SK-MEL-5 (cell line): ENCODE results near the gene RELT. TPM values are rescaled to one million over a fixed set of nuclear protein-coding genes. Genes with fewer than 3 reads are reported as not detected.

Source experiments
- DNase-seq: peaks from one replicate; pipeline ENCODE4 v3.0.0-alpha.2; 2016; ENCODE audit warnings: low read depth, low spot score
- in situ Hi-C: cut with HindIII; loops from 2 replicates; pipeline ENCODE4 v1.10.0; 2016; ENCODE audit warnings: low sequenced_read_pairs, high pct_unique_total_duplicates, low pct_unique_long_range_greater_than_20kb
- total RNA-seq: library from RNA; depleted of rRNA; stranded (reverse); fragments of >200 nt; shearing (Covaris generic); gene quantifications from 2 replicates; pipeline ENCODE4 v1.2.3, GENCODE V29; 2014

RELT gene
- total RNA-seq, 1 experiment from 2014 or later = 11.9 TPM

- in situ Hi-C loops = no loop called here
- no peak for DNase-seq
Measured at GRCh38 chr11:73409431-73409830, 33.2 kb downstream of the RELT start.

DNA sequence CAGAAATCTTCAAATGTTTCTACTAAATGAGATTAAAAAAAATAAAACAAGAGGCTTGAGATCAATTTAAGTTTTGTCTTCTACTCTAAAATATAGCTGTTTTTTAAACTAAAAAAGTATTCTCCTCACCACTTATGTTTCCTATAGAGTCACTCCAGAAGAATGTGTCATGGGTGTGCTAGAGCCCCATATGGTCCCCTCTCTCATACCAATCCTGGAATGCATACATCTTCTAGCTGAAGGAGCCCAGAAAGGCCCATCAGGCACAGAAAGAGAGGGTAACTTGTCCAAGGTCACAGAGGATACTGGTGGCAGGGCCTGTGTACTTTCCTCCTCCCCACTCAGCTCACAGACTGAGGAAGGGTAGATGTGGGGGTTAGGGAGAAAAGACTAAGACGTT is 34.4 kb downstream of the RELT start:
- in situ Hi-C loops = no loop called here

DNA sequence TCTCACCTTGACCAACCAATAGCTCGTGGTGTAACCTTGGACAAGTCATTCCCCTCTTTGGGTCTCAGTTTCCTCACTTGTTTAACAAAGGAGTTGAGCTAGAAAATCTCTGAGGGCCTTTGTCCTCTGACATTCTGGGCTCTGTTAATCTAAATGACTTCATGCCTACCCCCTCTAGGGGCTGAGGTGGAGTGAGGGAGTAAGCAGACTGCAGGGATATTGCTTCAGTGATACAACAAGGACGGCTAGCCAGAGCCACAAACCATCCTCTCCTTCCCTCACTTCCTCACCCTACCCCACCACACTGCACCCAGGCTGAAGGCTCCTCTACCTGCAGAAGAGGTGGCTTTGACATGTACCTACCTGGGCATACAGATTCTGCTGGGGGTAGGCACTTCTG is 34.8 kb downstream of the RELT start:
- in situ Hi-C loops = no loop called here
- DNase-seq = no peak

More for the DNA sequence above, 34.4 kb downstream of the RELT start:
- DNase-seq = no peak

GRCh38 chr11:73412308-73412707 is 36.1 kb downstream of the RELT start:
- in situ Hi-C loops = no loop called here
- peak; percentile 68 for DNase-seq

DNA sequence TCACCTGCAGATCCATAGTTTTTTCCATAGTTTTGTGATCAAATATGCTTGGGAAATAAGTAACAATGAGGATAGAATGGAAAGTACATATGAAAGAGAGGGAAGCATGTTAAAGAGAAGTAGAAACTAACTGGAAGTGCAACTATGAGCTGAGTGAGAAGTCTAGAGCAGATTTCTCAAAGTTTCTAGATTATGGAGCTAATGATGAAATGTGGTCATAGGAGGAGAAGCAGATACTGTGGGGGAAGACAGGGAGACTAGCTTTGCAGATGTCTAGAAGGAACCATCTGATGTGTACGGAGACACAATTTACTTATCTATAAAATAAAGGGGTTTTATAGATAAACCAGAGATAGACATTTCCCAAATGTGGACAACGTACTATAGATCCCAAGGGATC is 37.1 kb downstream of the RELT start:
- no peak for DNase-seq
- in situ Hi-C loops = no loop called here

DNA sequence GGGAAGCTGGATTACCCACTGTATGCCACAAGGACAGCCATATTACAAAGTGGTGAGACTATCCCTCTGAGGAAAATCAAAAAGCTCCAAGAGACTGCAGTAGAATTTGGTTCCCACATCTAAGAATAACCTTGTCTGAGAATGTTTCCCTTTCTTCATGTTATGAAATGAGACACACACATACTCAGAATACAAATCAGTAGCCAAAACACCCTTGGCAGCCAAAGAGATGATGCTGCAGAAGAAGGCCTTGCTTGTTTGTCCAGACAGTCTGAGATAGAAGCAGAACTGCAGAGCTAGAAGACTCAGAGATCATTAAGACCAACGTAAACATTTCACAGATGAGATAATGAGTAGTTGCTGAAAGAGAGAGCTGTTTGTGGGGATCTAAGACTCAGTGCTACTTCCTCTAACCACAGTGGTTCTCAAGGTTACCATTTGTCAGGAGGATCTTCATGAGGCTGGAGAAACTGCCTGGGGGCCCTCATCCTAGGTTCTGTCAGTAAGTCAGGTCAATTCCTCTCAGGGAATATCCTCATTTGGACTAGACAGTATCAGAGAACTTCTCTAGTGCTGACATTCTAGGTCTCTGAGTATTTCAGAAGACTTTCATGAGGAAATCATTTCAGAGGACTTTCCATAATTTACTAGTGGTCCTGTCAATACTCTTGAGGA is 38.9 kb downstream of the RELT start:
- peak; percentile 71 for DNase-seq
- in situ Hi-C loops = no loop called here

DNA sequence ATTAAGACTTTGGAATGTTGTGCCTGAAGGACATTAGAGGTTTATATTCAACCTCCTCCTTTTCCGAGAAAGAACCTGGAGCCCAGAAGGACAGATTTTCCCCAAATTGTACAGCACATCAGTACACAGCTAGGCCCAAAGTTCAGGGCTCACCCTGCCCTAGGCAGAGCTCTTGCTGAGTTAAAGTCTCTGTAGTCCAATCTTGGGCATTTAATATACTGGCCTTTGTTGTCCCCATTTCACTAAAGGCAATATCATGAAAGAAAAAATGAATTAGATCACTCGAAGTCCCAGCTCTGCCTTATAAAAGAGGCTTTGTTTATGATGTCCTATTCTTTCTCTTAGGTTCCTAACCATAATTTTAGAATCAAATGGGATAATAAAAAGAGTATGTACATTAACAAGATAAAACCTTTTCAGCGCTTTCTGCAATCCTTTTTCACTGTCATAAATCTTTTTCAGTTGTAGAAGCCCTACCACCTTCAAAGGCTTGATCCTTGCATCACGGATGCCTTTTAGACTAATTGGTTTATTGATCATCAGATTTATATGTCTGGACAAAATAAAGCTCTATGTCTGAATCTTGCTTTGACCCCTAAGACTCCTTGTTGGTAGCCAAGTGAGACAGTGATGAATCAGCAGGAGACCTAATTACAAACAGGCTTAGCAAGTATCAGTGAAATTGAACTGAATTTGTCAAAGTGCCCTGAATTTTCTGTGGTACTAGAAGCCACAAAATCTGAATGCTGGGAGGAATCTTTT is 39.8 kb downstream of the RELT start:
- peak; percentile 53 for DNase-seq
- in situ Hi-C loops = no loop called here

DNA sequence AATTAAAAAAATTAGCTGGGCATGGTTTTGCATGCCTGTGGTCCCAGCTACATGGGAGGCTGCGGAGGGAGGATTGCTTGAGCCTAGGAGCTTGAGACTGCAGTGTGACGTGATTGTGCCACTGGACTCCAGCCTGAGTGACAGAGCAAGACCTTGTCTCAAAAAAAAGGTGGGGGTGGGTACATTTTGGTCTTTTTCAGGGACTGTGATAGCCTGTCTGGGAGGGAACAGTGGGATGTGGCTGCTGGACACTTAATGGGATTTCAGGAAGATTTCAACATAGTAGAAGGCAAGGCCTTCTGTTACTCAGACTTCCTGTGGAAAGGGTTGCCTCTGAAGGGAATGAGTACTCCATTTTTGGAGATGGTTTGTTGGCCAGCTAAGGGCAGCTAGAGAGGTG is 40.6 kb downstream of the RELT start:
- in situ Hi-C loops = no loop called here
- no peak for DNase-seq

- DNase-seq = no peak
- in situ Hi-C loops = no loop called here
Measured at GRCh38 chr11:73420136-73420535, 43.9 kb downstream of the RELT start.

DNA sequence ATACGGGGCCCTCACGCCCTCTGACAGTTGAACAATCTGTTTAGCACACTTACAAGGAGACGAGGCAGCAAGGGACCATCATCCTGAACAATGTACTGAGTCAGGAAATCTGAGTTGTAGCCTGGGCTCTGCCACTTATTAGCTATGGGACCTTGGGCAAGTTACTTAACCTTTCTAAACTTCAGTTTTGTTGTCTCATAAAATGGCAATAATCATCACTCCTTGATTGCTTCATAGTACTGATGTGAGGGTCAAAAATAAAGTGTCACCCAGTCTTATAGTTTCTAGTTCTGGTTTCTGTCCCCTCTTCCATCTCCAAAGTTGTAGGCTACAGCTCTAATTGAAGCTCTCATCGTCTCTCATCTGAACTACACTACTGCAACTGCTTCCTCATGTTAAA is 46.7 kb downstream of the RELT start:
- DNase-seq = no peak
- in situ Hi-C loops = no loop called here

GRCh38 chr11:73423506-73423905 is 47.3 kb downstream of the RELT start:
- in situ Hi-C loops = no loop called here
- no peak for DNase-seq

- in situ Hi-C loops = no loop called here
- DNase-seq = no peak
Measured at GRCh38 chr11:73425108-73425507, 48.9 kb downstream of the RELT start.

DNA sequence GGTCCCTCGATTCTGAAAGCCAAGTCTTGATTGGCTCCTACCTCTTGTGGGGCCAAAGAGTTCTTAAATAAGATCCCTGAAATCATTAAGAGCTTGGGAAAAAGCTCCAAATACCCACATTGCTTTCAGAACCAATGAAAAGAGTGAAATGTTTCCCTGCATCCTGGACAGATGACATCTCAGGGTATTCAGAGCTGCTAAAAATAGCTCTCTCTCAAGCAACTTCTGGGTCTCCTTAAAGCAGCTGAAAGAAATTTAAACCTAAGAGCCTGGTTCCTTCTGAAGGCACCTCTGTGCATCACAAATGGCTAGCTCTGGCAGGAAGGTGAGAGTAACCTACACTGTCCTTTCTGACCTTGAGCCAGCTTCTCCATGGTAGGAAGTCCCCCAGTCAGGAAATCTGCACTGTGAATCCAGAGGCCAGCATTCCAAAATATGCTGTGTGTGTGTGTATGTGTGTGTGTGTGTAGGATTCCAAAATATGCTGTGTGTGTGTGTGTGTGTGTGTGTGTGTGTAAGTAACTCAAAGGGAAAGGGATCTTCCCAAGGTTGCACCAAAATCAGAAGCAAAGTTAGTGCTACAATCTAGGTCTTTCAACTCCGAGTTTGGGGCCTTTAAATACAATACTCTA is 50.1 kb downstream of the RELT start:
- in situ Hi-C loops = no loop called here
- no peak for DNase-seq

DNA sequence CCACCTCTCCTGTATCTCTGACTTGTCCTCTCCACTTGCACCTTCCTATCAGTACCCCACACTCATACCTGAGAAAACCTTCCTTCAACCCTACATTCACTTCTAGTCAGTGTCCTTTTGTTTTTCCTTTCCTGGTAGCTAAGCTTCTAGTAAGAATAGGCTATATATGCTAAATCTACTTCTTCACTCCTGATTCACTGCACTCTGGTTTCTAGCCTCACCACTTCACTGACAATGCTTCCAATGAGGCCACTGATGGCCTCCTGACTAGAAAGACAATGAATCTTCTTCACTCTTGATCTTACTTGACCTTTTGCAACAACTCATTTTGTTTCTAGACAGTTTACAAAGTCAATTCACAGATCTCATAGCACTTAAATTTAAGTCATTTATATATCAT is 52.0 kb downstream of the RELT start:
- DNase-seq = peak; percentile 28
- in situ Hi-C loops = no loop called here

GRCh38 chr11:73428699-73429098 is 52.5 kb downstream of the RELT start:
- no peak for DNase-seq
- in situ Hi-C loops = no loop called here

- in situ Hi-C loops = no loop called here
- no peak for DNase-seq
Measured at GRCh38 chr11:73429121-73429750, 53.0 kb downstream of the RELT start.

DNA sequence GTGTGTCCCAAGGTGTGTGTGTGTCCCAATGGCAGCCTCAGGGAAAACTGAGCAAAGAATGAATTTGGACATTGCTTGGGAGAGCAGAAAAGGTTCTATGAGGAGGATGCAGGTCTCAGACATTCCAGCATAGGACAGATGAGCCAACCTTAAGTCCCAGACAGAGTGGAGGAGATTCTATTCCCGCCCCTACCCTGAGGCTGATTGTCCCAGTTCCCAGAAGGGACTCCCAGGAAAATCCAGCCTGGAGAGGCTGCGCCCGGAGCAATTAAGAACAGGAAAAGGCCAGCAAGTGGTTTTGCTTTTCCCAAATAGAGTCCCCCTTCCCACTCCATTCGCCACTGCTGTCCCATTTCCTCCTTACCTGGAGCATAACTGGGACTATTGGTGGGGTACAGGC is 54.1 kb downstream of the RELT start:
- DNase-seq = no peak
- in situ Hi-C loops = no loop called here

DNA sequence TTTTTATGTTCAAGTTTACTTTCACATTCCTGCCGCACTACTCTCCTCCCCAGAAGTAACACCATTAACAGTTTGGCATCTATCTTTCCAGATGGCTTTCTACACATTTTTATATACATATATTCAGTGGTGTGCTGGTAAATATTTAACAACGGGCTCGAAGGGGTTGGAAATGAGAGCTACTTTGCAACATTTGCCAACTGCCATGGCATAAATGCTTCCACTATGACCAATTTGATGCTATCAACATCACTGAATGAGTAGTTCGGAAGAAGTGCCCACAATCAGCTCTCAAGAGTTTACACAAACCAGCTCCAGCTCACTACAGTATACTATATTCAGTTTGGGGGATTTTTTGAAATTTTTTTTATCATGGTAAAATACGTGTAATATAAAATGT is 55.2 kb downstream of the RELT start:
- no peak for DNase-seq
- in situ Hi-C loops = no loop called here
